COR-L47 (cell line): Measurements from ENCODE around the gene MGA.

Experiments used
- DNase-seq: peaks from one replicate; lab custom pipeline; 2025; lab: John Stamatoyannopoulos, UW

The MGA gene

GRCh38 chr15:41782371-41783282 lies 122.4 kb downstream of the MGA start:
- DNase-seq: no peak

GRCh38 chr15:41783296-41783695 lies 123.1 kb downstream of the MGA start:
- DNase-seq: no peak

- DNase-seq: no peak
These were observed 128.1 kb downstream of the MGA start for GRCh38 chr15:41788262-41788661.

- DNase-seq: no peak
These were observed 129.0 kb downstream of the MGA start for GRCh38 chr15:41789236-41789635.

- DNase-seq: no peak
These were observed 129.5 kb downstream of the MGA start for GRCh38 chr15:41789662-41790061.

- DNase-seq: no peak
These were observed 130.0 kb downstream of the MGA start for GRCh38 chr15:41790169-41790568.

- DNase-seq: no peak
These were observed 130.7 kb downstream of the MGA start for GRCh38 chr15:41790756-41791546.

- no peak for DNase-seq
These were observed 131.3 kb downstream of the MGA start for GRCh38 chr15:41791547-41791937.

- DNase-seq: no peak
These were observed 131.9 kb downstream of the MGA start for GRCh38 chr15:41792000-41792637.

GRCh38 chr15:41794081-41794480 lies 133.9 kb downstream of the MGA start:
- no peak for DNase-seq

- DNase-seq: no peak
These were observed 136.0 kb downstream of the MGA start for GRCh38 chr15:41795996-41796856.

GRCh38 chr15:41797201-41797944 lies 137.2 kb downstream of the MGA start:
- DNase-seq: no peak

GRCh38 chr15:41798607-41799487 lies 138.6 kb downstream of the MGA start:
- no peak for DNase-seq

- DNase-seq: no peak
These were observed 139.2 kb downstream of the MGA start for GRCh38 chr15:41799488-41799805.

GRCh38 chr15:41801185-41801584 lies 141.0 kb downstream of the MGA start:
- DNase-seq: no peak

- no peak for DNase-seq
These were observed 141.7 kb downstream of the MGA start for GRCh38 chr15:41801850-41802455.

GRCh38 chr15:41804361-41804760 lies 144.2 kb downstream of the MGA start:
- DNase-seq: no peak

- DNase-seq: no peak
These were observed 144.9 kb downstream of the MGA start for GRCh38 chr15:41804916-41805666.

- no peak for DNase-seq
These were observed 145.5 kb downstream of the MGA start for GRCh38 chr15:41805711-41806110.
